Measurements from ENCODE around the gene SLC39A2. TPM values are rescaled to one million over a fixed set of nuclear protein-coding genes. Genes with fewer than 3 reads are reported as not detected.
"Not testable (repeated sequence)": the region's sequence is repeated elsewhere in the genome, so short reads cannot be mapped to it uniquely, and the experiment has no call there.

The SLC39A2 gene
- total RNA-seq, 2 donors from 2014 or later = 1.7 to 20.1 TPM

DNA sequence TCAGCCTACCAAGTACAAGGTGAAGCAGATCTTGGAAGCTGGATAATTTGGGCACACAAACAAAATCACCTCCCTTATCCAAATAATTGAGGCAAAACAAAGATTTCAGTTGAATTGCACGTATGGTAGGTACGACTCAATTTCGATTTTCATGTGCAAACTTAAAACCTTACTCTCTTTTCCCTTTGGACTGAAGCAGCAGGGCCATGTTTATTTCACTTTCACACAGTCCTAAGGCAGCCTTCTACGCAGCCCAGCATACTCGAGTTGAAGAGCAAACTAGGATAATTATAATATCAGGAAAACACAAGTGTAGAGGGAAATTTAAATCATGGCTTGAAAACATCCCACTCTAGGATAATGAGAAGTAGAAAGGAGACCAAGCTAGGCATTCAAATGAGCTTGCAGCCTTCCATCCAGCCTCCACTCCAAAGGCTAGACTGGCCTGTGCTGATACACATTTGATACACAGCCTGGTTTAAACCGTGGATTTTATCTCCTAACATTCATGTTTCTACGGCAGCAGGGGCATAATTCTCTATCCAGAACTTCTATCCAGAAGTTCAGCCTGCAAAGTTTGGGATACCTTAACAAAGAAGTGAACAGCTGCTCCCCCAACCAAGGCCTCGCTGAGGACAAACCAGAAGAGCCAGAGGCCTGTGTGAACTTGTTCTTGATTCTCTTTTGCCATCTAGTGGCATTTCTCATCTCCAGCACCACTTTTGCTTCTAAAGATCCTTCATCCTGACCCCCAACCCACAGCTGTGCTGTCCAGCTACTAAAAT, 40.7 kb downstream of the SLC39A2 start:
- 30% methylated on average over 8 of the region's 8 CpGs for WGBS
- intact Hi-C loops (cut with DNase I) = loop anchor here (2.0 to 10.0 kb wide), 3 partner anchors 15 to 185 kb away; partner anchors contain the start of gene NDRG2
- H3K27me3 ChIP-seq (replicated peaks; ENCODE audit: insufficient read depth) = no peaks in the 10 kb centered on the region
- TF ChIP-seq, protein P1, sequence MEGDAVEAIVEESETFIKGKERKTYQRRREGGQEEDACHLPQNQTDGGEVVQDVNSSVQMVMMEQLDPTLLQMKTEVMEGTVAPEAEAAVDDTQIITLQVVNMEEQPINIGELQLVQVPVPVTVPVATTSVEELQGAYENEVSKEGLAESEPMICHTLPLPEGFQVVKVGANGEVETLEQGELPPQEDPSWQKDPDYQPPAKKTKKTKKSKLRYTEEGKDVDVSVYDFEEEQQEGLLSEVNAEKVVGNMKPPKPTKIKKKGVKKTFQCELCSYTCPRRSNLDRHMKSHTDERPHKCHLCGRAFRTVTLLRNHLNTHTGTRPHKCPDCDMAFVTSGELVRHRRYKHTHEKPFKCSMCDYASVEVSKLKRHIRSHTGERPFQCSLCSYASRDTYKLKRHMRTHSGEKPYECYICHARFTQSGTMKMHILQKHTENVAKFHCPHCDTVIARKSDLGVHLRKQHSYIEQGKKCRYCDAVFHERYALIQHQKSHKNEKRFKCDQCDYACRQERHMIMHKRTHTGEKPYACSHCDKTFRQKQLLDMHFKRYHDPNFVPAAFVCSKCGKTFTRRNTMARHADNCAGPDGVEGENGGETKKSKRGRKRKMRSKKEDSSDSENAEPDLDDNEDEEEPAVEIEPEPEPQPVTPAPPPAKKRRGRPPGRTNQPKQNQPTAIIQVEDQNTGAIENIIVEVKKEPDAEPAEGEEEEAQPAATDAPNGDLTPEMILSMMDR (IDR thresholded peaks at IDR 0.05) = peak; percentile 36 to 82 (median 74)
- no peak for TF ChIP-seq POLR2A (IDR thresholded peaks at IDR 0.05)
- TF ChIP-seq POLR2AphosphoS5 (IDR thresholded peaks at IDR 0.05) = peak; percentile 63
- no peak overlapping the region for H3K4me3 ChIP-seq
- H3K27ac ChIP-seq = peak overlapping the region; percentile 77 to 80
- H3K4me1 ChIP-seq (replicated peaks) = peaks cover 14% of the 10 kb centered on the region
- peak; percentile 66 for DNase-seq (ENCODE audit: low spot score)
- H3K36me3 ChIP-seq = no peaks in the 10 kb centered on the region
- H3K9me3 ChIP-seq = no peaks in the 10 kb centered on the region

DNA sequence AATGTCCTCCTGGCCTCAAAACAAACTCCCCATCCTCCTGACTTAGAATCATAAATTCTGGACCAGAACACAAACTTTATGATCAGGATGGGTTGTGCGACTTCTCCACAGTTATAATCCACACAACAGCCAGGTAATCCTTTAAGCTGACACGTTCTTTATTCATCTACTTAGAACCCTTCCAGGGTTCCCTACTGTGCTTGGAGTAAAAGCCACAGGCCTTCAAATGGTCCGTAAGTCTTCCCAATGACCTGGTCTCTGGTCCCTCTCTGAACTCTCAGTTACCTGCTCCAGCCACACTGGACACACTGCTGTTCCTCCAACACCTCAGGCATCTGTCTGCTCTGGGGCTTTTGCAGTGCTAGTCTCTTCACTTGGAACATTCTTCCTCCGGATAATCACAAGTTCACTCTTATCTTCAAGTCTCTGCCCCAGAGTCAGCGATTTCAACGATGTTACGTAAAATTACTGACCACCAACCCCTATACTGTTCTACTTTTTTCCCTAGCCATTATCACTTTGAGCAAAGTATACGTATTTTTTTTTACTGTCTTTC, 41.4 kb downstream of the SLC39A2 start:
- intact Hi-C loops (cut with DNase I) = loop anchor here (2.0 to 10.0 kb wide), 2 partner anchors 26 to 186 kb away; no protein-coding TSS in a partner anchor
- 64% methylated on average over 8 of the region's 8 CpGs for WGBS
- no peak for DNase-seq (ENCODE audit: low spot score)
- TF ChIP-seq POLR2AphosphoS5 (IDR thresholded peaks at IDR 0.05) (no peak), POLR2A (IDR thresholded peaks at IDR 0.05) (no peak)
- TF ChIP-seq, protein P1 (IDR thresholded peaks at IDR 0.05) = no peak
- Histone ChIP-seq H3K9me3 (no peaks in the 10 kb centered on the region), H3K27me3 (replicated peaks; ENCODE audit: insufficient read depth) (no peaks in the 10 kb centered on the region), H3K36me3 (no peaks in the 10 kb centered on the region), H3K4me1 (replicated peaks) (peaks cover 14% of the 10 kb centered on the region), H3K4me3 (no peak overlapping the region), H3K27ac (peak overlapping the region in 1 of 2 donors; percentile 80)

DNA sequence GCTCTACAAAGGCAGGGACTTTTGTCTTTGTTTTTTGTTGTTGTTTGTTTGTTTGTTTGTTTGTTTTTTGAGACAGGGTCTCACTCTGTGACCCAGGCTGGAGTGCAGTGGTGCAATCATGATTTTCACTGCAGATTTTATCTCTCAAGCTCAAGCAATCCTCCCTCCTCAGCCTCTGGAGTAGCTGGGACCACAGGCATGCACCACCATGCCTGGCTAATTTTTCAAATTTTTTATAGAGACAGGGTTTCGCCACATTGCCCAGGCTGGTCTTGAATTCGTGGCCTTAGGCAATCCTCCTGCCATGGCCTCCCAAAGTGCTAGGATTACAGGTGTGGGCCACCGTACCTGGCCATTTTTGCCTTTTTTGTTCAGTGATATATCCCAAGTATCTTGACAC, 41.8 kb downstream of the SLC39A2 start:
- intact Hi-C loops (cut with DNase I) = loop anchor here (2.0 to 10.0 kb wide), 2 partner anchors 26 to 186 kb away; no protein-coding TSS in a partner anchor
- H3K27me3 ChIP-seq (replicated peaks; ENCODE audit: insufficient read depth); H3K4me3 ChIP-seq; H3K36me3 ChIP-seq; H3K27ac ChIP-seq; H3K9me3 ChIP-seq; DNase-seq (ENCODE audit: low spot score): not testable (repeated sequence)
- WGBS = 70% methylated on average over 3 of the region's 3 CpGs
- peaks cover 14% of the 10 kb centered on the region for H3K4me1 ChIP-seq (replicated peaks)

DNA sequence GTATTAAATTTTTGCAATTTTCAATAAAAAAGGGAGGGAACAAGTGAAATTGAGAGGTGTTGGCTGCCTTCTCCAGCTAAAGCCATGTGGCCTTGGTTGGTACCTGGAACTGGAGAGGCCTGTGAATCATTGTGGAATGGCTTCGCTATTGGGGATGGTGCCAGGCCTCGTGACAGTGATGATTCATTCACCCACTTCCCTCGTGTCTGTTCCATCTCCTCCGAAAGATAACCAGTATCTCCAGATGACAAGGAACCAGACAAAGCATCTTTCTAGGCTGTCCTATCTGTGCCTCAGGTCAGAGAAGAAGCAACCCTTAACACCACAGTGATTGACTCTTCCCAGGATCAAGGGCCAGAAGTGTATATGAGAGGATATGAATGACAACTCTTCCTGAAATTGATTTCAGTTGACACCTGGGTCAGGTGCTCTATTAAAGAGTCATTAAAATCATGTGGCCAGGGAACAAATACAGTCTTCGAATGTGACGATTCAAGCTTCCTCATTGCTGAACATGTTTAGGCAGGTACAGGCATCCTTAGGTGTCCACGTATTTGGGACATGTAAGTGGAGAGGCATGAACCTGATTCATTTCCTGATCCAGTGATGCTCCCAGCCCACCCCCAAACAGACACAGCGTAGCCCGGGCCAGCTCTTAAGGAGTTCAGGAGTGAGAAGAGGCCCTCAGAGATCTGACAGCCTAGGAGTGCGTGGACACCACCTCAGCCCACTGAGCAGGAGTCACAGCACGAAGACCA, 42.8 kb downstream of the SLC39A2 start, which contains the start of gene RNASE7:
RNASE7 (plus strand) TSS at position 687 of the 758 bp plus-strand sequence. CDS start 631 bp downstream, outside the sequence.
- H3K27ac ChIP-seq = peak within 1 kb of the TSS; percentile 4 to 34
- H3K4me3 ChIP-seq = no peak within 1 kb of the TSS
- WGBS = 51% methylated on average over 11 of the region's 11 CpGs

DNA sequence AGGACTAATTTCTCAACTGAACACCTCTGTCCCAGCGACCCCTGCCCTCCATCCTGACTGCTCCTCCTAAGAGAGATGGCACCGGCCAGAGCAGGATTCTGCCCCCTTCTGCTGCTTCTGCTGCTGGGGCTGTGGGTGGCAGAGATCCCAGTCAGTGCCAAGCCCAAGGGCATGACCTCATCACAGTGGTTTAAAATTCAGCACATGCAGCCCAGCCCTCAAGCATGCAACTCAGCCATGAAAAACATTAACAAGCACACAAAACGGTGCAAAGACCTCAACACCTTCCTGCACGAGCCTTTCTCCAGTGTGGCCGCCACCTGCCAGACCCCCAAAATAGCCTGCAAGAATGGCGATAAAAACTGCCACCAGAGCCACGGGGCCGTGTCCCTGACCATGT, 43.8 kb downstream of the SLC39A2 start:
- Histone ChIP-seq H3K27ac (no peak overlapping the region), H3K4me3 (no peak overlapping the region), H3K36me3 (no peaks in the 10 kb centered on the region), H3K9me3 (no peaks in the 10 kb centered on the region), H3K27me3 (replicated peaks; ENCODE audit: insufficient read depth) (no peaks in the 10 kb centered on the region), H3K4me1 (replicated peaks) (peaks cover 14% of the 10 kb centered on the region)
- DNase-seq (ENCODE audit: low spot score) = no peak
- intact Hi-C loops (cut with DNase I) = loop anchor here (10.0 kb wide), 1 partner anchor 188 kb away; no protein-coding TSS in a partner anchor
- no peak for TF ChIP-seq POLR2AphosphoS5 (IDR thresholded peaks at IDR 0.05)
- no peak for TF ChIP-seq POLR2A (IDR thresholded peaks at IDR 0.05)
- TF ChIP-seq, protein P1 (IDR thresholded peaks at IDR 0.05) = no peak
- WGBS = 61% methylated on average over 8 of the region's 8 CpGs

More for the DNA sequence above, 42.8 kb downstream of the SLC39A2 start, which contains the start of gene RNASE7:
- TF ChIP-seq POLR2AphosphoS5 (IDR thresholded peaks at IDR 0.05) = peak; percentile 81
- TF ChIP-seq POLR2A (IDR thresholded peaks at IDR 0.05) = no peak
- DNase-seq (ENCODE audit: low spot score) = peak; percentile 54
- Histone ChIP-seq H3K36me3 (no peaks in the 10 kb centered on the region), H3K27me3 (replicated peaks; ENCODE audit: insufficient read depth) (no peaks in the 10 kb centered on the region), H3K9me3 (no peaks in the 10 kb centered on the region), H3K4me1 (replicated peaks) (peaks cover 14% of the 10 kb centered on the region)
- intact Hi-C loops (cut with DNase I) = loop anchor here (2.0 to 10.0 kb wide), 2 partner anchors 27 to 187 kb away; no protein-coding TSS in a partner anchor
